ENCODE results near the gene DEFB114.

Gene DEFB114, protein sequence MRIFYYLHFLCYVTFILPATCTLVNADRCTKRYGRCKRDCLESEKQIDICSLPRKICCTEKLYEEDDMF

GRCh38 chr6:49964064-49964463, at the start of gene DEFB114:
DEFB114 (minus strand) TSS chr6:49964164; CDS start chr6:49964105, 59 bp downstream.
- no peak within 1 kb of the TSS for H3K4me3 Mint-ChIP-seq
- no peaks in the 10 kb centered on the region for H3K36me3 Mint-ChIP-seq
- peaks cover 9% of the 10 kb centered on the region for H3K9me3 Mint-ChIP-seq (ENCODE audit: low read depth)
- no peaks in the 10 kb centered on the region for H3K4me1 Mint-ChIP-seq (ENCODE audit: low read depth)
- no peaks in the 10 kb centered on the region for H3K27me3 Mint-ChIP-seq
- H3K27ac Mint-ChIP-seq = no peak within 1 kb of the TSS

GRCh38 chr6:50007819-50008218, 43.9 kb upstream of the DEFB114 start:
- H3K4me3 Mint-ChIP-seq = no peak overlapping the region
- no peaks in the 10 kb centered on the region for H3K27me3 Mint-ChIP-seq
- H3K27ac Mint-ChIP-seq = no peak overlapping the region
- peaks cover 7% of the 10 kb centered on the region for H3K9me3 Mint-ChIP-seq (ENCODE audit: low read depth)
- H3K4me1 Mint-ChIP-seq (ENCODE audit: low read depth) = no peaks in the 10 kb centered on the region
- no peaks in the 10 kb centered on the region for H3K36me3 Mint-ChIP-seq

DNA sequence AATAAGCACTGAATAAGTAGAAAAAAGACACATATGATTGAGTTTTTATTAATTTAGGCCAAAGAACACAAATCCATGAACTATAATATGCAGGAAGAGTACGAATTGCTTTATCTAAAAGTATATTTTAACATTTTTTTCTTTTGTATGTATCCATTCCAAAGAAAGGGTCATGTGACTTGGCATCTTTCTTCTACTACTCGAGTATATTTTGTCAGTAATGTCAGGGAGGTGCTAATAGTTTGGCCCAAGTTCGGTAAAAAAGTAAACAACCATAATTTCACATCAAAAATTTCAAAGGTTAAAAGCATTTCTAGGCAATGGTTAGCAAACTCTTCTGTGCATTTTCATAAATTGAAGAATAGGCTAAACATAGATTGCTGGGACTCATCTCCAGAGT, 39.2 kb upstream of the DEFB114 start:
- Mint-ChIP-seq H3K4me3 (no peak overlapping the region), H3K27me3 (no peaks in the 10 kb centered on the region), H3K4me1 (ENCODE audit: low read depth) (no peaks in the 10 kb centered on the region), H3K27ac (no peak overlapping the region), H3K36me3 (no peaks in the 10 kb centered on the region), H3K9me3 (ENCODE audit: low read depth) (peaks cover 14% of the 10 kb centered on the region)

DNA sequence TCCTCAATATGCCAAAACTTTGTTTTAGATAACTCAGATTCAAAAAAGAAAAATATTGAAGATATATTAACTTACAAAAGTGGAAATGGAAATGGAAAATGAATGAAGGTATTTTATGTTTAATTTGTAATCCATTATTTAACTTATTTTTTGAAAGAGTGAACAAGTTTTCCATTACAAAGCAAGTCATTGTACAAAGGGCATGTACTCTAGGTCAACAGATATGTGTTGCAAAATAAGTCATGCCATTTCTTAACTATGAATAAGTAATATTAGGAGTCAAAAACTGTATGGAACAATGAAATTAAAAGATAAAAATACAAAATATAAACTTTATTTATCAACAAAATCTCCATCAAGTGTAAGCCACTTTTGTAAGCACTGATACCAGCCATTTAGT, 31.3 kb upstream of the DEFB114 start:
- H3K4me1 Mint-ChIP-seq (ENCODE audit: low read depth) = no peaks in the 10 kb centered on the region
- no peaks in the 10 kb centered on the region for H3K27me3 Mint-ChIP-seq
- no peaks in the 10 kb centered on the region for H3K9me3 Mint-ChIP-seq (ENCODE audit: low read depth)
- H3K4me3 Mint-ChIP-seq = no peak overlapping the region
- no peak overlapping the region for H3K27ac Mint-ChIP-seq
- no peaks in the 10 kb centered on the region for H3K36me3 Mint-ChIP-seq

DNA sequence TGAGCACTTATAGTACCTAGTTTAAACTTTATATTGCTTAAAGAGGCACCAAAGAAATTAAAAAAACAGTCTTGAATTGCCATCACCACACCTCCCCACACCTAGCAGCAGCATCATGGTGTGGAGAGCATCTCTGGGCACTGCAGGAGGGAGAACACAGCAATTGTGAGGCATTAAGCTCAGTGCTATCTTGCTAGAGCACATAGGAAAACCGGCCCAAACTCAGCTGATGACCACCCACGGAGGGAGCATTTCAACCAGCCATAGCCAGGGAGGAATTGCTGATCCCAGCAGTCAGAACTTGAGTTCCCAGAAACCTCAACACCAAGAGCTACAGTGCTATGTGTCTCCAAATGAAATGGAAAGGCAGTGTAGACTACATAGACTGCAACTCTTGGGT, 24.9 kb upstream of the DEFB114 start:
- H3K27me3 Mint-ChIP-seq = no peaks in the 10 kb centered on the region
- no peaks in the 10 kb centered on the region for H3K9me3 Mint-ChIP-seq (ENCODE audit: low read depth)
- H3K36me3 Mint-ChIP-seq = no peaks in the 10 kb centered on the region
- no peak overlapping the region for H3K27ac Mint-ChIP-seq
- H3K4me1 Mint-ChIP-seq (ENCODE audit: low read depth) = no peaks in the 10 kb centered on the region
- no peak overlapping the region for H3K4me3 Mint-ChIP-seq

GRCh38 chr6:49987749-49988148, 23.8 kb upstream of the DEFB114 start:
- Mint-ChIP-seq H3K4me3 (no peak overlapping the region), H3K27me3 (no peaks in the 10 kb centered on the region)

DNA sequence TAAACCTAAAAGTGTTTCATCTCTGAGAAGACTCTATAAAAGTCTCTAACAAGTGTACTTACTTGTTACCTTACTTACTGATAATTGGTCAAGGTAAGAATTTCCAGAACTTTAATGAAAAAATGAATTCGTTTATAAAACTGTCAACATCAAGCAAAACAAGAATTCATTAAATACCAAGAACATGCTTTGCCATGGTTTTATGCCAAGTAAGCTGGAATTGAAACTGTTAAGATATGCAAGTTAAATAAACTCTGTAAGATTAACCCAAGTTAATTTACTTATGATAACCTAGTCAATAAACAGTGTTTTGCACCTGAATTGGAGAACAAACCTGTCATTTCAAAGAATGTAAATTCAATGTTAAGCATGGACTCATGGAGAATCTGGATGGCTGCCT, 22.6 kb upstream of the DEFB114 start:
- no peaks in the 10 kb centered on the region for H3K9me3 Mint-ChIP-seq (ENCODE audit: low read depth)
- no peaks in the 10 kb centered on the region for H3K36me3 Mint-ChIP-seq
- no peaks in the 10 kb centered on the region for H3K4me1 Mint-ChIP-seq (ENCODE audit: low read depth)
- no peak overlapping the region for H3K27ac Mint-ChIP-seq
- no peaks in the 10 kb centered on the region for H3K27me3 Mint-ChIP-seq
- H3K4me3 Mint-ChIP-seq = no peak overlapping the region

More at GRCh38 chr6:49987749-49988148, 23.8 kb upstream of the DEFB114 start:
- H3K4me1 Mint-ChIP-seq (ENCODE audit: low read depth) = no peaks in the 10 kb centered on the region
- no peak overlapping the region for H3K27ac Mint-ChIP-seq
- no peaks in the 10 kb centered on the region for H3K9me3 Mint-ChIP-seq (ENCODE audit: low read depth)
- no peaks in the 10 kb centered on the region for H3K36me3 Mint-ChIP-seq

GRCh38 chr6:49982046-49982445, 18.1 kb upstream of the DEFB114 start:
- H3K9me3 Mint-ChIP-seq (ENCODE audit: low read depth) = peaks cover 7% of the 10 kb centered on the region
- no peaks in the 10 kb centered on the region for H3K27me3 Mint-ChIP-seq

GRCh38 chr6:49980898-49981297, 16.9 kb upstream of the DEFB114 start:
- Mint-ChIP-seq H3K36me3 (no peaks in the 10 kb centered on the region), H3K4me3 (no peak overlapping the region), H3K27me3 (no peaks in the 10 kb centered on the region), H3K9me3 (ENCODE audit: low read depth) (peaks cover 7% of the 10 kb centered on the region), H3K27ac (no peak overlapping the region), H3K4me1 (ENCODE audit: low read depth) (no peaks in the 10 kb centered on the region)

More at GRCh38 chr6:49982046-49982445, 18.1 kb upstream of the DEFB114 start:
- Mint-ChIP-seq H3K27ac (no peak overlapping the region), H3K4me1 (ENCODE audit: low read depth) (no peaks in the 10 kb centered on the region), H3K36me3 (no peaks in the 10 kb centered on the region), H3K4me3 (no peak overlapping the region)

GRCh38 chr6:49979584-49979983, 15.6 kb upstream of the DEFB114 start:
- no peak overlapping the region for H3K27ac Mint-ChIP-seq
- H3K36me3 Mint-ChIP-seq = no peaks in the 10 kb centered on the region
- H3K9me3 Mint-ChIP-seq (ENCODE audit: low read depth) = peaks cover 7% of the 10 kb centered on the region
- no peaks in the 10 kb centered on the region for H3K27me3 Mint-ChIP-seq
- H3K4me1 Mint-ChIP-seq (ENCODE audit: low read depth) = no peaks in the 10 kb centered on the region
- H3K4me3 Mint-ChIP-seq = no peak overlapping the region

DNA sequence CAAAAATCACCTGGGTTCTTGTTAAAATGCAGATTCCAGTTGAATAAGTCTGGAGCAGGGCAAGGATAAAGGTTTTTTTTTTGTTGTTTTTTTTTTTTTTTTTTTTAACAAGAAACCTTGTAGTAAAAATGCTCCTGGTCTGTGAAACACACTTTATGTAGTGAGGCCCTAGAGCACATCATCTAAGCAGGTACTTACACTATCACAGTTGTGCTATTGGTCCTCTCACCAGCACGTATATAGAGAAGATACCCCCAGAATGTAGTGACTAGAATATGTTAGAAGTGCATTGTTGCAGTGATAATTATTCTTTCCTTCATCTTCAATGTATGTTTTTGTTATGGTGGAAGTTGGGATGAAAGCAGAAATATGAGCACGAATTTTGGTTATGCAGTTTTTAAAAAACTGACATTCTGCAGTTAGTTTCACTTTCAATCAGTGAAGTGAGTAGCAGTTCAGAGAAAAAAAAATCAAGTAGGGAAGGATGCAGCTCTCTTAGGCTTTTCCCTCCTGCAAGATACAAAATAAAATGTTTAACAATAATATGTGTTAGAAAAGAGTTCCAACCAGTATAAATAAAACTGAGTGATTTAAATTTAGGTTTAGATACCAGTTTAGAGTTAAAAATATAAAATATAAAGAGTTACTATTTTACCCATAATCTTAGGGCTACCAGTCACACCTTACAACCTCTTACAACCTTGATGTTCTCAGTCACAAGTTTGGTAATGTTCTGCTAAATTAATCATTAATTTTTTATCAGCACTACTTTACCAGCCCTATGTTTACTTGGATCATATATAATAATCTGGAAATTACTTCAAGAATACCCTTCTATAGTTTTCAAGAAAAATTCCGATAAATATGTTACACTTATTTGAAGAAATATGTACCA, 14.6 kb upstream of the DEFB114 start:
- Mint-ChIP-seq H3K27me3 (no peaks in the 10 kb centered on the region), H3K36me3 (no peaks in the 10 kb centered on the region), H3K4me3 (no peak overlapping the region), H3K27ac (no peak overlapping the region), H3K9me3 (ENCODE audit: low read depth) (peaks cover 7% of the 10 kb centered on the region), H3K4me1 (ENCODE audit: low read depth) (no peaks in the 10 kb centered on the region)

DNA sequence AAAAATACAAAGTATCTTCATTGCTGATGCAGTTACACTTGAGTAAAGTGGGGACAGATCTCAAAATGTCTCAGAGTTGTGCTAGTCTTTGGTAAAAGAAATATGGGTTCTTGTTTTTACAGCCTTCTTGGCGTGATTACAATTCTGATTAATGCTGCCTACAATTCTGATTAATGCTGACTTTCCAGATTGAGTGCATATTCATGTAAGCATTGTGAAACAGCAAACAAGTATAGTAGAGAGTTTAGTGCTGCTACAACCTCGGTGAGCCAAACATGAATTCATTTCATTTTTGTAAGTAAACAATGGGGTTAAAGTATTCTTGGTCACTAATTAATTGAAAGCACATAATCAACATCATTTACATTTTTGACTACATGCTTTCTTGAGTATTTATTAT, 5.6 kb upstream of the DEFB114 start, which contains the start of gene DEFB113:
Gene DEFB113 (minus strand): TSS at position 21 of the 400 bp plus-strand sequence. CDS start 0 bp downstream, at position 21.
- Mint-ChIP-seq H3K4me3 (no peak within 1 kb of the TSS), H3K27me3 (no peaks in the 10 kb centered on the region), H3K9me3 (ENCODE audit: low read depth) (peaks cover 12% of the 10 kb centered on the region), H3K4me1 (ENCODE audit: low read depth) (no peaks in the 10 kb centered on the region), H3K36me3 (no peaks in the 10 kb centered on the region), H3K27ac (no peak within 1 kb of the TSS)

GRCh38 chr6:49966823-49967222, 2.9 kb upstream of the DEFB114 start:
- peaks cover 5% of the 10 kb centered on the region for H3K9me3 Mint-ChIP-seq (ENCODE audit: low read depth)
- H3K27ac Mint-ChIP-seq = no peak overlapping the region
- no peaks in the 10 kb centered on the region for H3K27me3 Mint-ChIP-seq
- no peaks in the 10 kb centered on the region for H3K4me1 Mint-ChIP-seq (ENCODE audit: low read depth)
- H3K4me3 Mint-ChIP-seq = no peak overlapping the region
- no peaks in the 10 kb centered on the region for H3K36me3 Mint-ChIP-seq

GRCh38 chr6:49966334-49966733, 2.4 kb upstream of the DEFB114 start:
- no peaks in the 10 kb centered on the region for H3K27me3 Mint-ChIP-seq
- peaks cover 5% of the 10 kb centered on the region for H3K9me3 Mint-ChIP-seq (ENCODE audit: low read depth)
- H3K4me3 Mint-ChIP-seq = no peak overlapping the region
- H3K36me3 Mint-ChIP-seq = no peaks in the 10 kb centered on the region
- no peak overlapping the region for H3K27ac Mint-ChIP-seq
- H3K4me1 Mint-ChIP-seq (ENCODE audit: low read depth) = no peaks in the 10 kb centered on the region

DNA sequence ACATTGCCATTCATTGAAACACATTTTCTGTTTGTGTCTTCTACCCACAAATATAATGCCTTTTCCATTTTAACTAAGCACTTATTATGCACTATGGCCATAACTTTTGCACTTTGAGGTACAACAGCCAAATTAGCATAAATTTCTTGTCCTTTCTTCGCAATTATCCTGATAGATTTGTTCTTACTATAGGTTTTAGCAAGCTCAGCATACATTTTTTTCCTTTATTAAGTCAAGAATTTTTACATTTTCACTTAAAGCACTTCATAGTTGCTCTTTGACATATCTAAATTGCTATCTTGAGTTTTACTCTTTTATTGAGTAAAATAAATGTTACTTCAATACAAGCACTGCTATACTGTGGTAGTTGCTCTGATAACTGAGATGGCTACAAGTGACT, 5.8 kb downstream of the DEFB114 start:
- Mint-ChIP-seq H3K27me3 (no peaks in the 10 kb centered on the region), H3K4me1 (ENCODE audit: low read depth) (no peaks in the 10 kb centered on the region)

More for the DNA sequence above, 5.8 kb downstream of the DEFB114 start:
- H3K27ac Mint-ChIP-seq = no peak overlapping the region
- H3K36me3 Mint-ChIP-seq = no peaks in the 10 kb centered on the region
- no peak overlapping the region for H3K4me3 Mint-ChIP-seq
- H3K9me3 Mint-ChIP-seq (ENCODE audit: low read depth) = peaks cover 8% of the 10 kb centered on the region
